ENCODE results near the gene KLHL8.
A peak's percentile ranks its signal among the peaks of the same experiment; 100 is the strongest.

Gene KLHL8

DNA sequence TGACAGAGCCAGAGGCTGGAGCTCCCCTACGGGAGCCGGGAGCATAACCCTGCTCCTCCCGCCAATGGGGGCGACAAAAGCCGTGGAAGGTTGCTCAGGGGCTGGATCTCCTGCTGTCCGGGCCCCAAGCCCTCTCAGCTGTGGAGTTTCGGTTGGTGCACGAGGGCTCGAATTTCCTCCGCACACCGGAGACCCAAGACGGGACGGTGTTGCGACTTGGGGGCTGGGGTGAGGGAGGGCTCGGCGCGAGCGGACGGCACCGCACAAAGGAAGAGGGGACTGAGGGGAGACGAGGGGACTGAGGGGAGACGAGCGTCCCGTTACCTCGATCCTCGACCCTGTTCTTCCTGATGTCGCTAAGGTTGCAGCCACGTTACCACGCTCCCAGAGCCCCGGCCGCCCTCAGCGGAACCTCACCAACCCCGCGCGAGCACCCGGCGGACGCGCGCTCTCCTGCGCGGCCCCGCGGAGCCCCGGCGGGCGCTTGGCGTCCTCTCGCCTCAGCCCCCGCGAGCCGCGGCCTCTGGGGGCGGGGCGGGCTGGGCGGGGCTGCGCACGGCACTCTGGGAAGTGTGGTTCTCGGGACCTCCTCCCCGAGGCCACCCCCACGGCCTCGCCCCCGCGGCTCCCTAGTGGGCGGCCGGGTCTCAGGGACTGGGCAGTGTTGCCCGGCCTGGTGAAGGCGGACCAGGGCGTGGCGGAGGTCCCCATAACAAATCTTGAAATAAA is at the start of gene KLHL8:
Gene KLHL8 (minus strand): TSS at position 525 of the 729 bp plus-strand sequence. CDS start 25,079 bp downstream, outside the sequence.
- peak; percentile 75 to 90 (median 86) for DNase-seq

DNA sequence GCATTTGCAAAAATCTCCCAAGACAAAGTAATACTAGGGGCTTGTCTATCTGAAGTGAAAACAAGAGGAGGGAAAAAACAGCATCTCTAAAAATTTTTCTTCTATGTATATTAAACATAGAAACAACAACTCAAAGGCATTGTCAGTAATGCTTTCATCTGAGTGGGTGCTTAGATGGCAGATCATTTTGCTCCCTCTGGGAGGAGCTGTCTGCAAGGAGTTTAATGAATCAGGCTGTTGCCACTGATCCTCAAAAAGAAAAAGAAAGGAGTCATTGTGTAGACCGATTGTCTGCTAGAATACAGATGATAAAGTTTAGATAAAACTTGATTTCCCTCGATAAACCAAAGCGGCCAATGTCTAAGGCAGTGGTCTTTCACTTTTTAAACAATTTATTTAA is 49.7 kb upstream of the KLHL8 start:
- peak in 1 of 6 experiments; percentile 3 for DNase-seq

DNA sequence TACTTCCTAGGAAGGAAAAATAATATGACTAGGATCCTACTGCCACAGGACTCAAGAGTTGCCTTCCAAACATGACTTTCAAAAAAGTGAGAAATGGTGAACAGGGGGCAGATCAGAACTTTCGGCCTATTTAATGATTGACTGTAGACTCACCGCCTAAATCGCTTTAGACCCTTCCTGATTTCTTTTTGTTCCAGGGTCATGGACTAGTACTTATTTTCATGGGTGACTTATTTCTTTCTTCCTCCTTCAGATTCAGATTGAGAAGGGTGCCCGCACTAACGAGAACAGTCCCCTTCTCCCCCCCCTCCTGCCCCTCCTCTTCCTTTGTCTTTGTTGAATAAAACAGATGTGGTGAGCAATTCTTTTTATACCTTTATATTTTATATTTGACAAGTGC is 48.0 kb upstream of the KLHL8 start:
- no peak for DNase-seq

GRCh38 chr4:87266986-87267385 is 46.6 kb upstream of the KLHL8 start:
- no peak for DNase-seq

- no peak for DNase-seq
Measured at GRCh38 chr4:87262886-87263285, 42.5 kb upstream of the KLHL8 start.

DNA sequence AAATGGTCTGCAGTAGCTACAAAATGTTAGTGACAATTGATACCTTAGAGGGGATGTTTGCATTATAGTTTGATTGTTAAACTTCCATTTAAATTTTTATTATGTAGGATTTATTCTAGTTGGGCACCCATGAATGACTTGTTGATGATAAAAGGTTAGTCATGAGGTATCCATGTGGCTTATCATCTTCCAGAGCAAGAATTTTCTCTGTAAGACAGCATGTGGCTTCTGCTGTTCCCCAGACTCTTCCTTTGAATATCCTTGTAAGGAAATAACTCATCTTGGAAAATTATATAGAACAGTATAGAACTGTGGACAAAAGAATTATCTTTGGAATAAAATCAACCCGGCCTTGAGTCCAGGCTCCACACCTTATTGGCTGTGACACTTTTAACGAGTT is 40.1 kb upstream of the KLHL8 start:
- no peak for DNase-seq

GRCh38 chr4:87258677-87259076 is 38.3 kb upstream of the KLHL8 start:
- DNase-seq, result no peak

- no peak for DNase-seq
Measured at GRCh38 chr4:87257523-87257922, 37.1 kb upstream of the KLHL8 start.

DNA sequence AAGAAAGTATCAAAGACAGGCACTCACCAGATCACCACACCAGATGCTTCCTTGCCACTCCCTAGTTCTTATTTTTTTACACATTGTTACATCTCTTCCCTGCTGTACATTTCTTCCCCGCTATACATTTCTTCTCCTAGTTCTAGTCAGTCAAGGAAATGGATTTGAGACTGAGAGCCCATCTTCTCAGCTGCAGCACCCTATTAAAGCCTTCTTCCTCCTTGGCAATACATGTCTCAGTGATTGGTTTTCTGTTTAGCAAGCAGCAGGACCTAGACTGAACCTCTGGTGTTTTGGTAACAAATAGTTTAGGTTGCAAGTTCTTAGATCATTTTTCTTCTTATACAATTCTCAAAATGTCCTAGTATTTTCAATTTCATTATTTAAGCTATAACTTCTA is 35.3 kb upstream of the KLHL8 start:
- no peak for DNase-seq

DNA sequence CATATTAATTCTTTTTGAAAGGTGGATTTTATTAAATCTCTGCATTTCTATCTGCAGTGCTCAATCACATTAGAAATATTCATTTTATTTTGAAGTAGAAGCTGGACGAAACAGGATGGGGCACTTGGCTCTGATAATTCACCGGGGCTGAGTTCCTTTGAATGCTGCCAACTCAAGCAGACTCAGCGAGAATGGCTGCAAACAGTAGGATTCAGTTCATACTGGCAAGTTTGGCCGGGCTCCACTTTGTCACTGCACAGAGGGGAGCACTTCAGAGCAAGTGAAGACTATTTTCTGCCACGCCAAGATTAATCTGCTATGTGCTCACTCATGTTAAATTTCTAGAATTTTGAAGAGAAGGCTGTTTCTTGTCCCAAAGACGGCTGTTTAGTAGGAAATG is 30.7 kb upstream of the KLHL8 start:
- DNase-seq, result no peak

GRCh38 chr4:87250294-87250693 is 29.9 kb upstream of the KLHL8 start:
- DNase-seq, result no peak

GRCh38 chr4:87249332-87250019 is 29.1 kb upstream of the KLHL8 start:
- DNase-seq, result no peak

GRCh38 chr4:87243426-87244053 is 23.1 kb upstream of the KLHL8 start:
- DNase-seq, result no peak

- DNase-seq, result no peak
Measured at GRCh38 chr4:87241336-87241735, 20.9 kb upstream of the KLHL8 start.

DNA sequence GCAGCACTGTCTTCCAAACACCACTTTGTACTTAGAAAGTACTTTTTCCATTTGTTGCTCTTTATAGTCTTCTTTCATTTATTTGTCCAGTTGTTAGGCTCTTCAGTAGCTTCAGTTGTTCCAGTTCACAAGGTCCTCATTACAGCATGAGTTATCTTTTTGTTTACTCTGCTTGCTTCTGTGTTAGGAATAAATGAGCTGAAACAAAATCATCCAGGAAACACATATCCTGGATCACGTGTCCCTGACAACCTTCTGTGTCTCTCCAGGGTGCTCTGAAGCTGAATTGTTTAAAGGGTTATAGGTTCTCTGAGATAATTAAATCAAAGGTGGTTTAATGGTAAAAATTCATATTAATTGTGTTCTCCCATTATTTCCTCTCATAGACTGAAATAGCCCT is 19.9 kb upstream of the KLHL8 start:
- no peak for DNase-seq

DNA sequence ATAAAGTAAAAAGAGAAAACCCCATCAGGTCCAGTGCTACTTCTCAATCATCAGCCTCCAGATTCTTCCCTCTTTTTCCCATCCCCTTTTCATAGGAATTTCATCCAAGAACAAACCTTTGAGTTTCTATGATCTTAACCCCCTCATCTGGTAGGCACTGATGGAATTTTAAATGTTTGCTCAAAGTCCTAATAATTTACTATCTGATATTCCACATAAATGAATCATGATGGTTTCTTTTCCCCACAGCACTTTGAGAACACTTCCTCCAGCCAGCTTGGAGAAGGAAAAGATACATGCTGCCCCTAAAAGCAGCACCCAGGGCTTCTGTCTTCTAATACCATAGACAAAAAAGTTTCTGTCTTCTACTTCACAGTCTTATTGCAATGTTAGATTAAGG is 19.4 kb upstream of the KLHL8 start:
- no peak for DNase-seq

GRCh38 chr4:87239194-87239593 is 18.8 kb upstream of the KLHL8 start:
- no peak for DNase-seq

DNA sequence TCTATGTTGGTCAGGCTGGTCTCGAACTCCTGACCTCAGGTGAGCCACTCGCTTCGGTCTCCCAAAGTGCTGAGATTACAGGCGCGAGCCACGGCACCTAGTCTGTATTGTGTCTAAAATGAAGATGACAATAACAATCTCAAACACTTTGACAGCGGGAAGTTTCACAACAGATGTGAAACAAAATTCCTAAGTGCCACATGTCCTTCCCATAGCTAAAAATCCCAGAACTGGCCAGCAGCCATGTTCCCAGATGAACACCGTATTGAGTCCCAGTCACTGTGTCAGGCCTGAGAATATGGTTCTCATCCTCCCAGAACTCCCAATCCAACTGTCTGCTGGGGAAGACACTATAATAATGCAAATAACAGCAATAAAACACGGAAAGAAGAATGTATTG is 16.4 kb upstream of the KLHL8 start:
- no peak for DNase-seq

DNA sequence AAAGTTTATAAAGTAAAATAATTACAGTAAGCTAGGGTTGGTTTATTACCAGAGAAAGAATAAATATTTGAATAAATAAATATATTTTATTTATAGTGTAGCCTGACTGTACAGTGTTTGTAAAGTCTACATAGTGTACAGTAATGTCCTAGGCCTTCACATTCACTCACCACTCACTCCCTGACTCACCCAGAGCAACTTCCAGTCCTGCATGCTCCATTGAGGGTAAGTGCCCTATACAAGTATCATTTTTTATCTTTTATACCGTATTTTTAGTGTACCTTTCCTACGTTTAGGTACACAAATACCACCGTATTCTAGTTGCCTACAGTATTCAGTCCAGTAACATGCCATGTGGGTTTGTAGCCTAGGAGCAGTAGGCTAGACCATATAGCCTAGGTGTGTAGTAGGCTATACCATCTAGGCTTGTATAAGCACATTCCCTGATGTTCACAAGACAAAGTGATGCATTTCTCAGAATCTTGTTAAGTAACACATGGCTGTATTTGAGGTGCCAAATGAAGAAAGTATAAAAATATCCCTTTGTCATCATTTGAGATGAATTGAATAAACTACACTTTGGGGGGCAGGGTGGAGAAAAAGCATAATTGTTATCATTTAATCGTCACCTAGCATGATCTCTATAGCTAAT is 14.7 kb upstream of the KLHL8 start:
- no peak for DNase-seq

DNA sequence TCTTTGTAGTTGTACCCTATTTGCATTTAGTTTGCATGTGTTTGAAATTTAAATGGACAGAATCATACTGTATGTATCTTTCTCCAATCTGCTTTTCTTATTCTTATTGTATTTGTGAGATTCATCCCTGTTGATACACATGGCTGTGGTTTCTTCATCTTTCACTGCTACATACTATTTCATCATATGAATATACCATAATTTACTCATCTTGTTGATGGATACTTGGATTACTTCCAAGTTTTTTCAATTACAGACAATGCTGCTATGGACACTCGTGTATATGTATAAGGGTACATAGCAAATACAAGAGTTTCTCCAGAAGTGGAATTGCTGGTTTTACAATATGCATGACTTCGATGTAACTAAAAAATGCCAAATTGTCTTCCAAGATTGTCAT is 11.8 kb upstream of the KLHL8 start:
- no peak for DNase-seq

DNA sequence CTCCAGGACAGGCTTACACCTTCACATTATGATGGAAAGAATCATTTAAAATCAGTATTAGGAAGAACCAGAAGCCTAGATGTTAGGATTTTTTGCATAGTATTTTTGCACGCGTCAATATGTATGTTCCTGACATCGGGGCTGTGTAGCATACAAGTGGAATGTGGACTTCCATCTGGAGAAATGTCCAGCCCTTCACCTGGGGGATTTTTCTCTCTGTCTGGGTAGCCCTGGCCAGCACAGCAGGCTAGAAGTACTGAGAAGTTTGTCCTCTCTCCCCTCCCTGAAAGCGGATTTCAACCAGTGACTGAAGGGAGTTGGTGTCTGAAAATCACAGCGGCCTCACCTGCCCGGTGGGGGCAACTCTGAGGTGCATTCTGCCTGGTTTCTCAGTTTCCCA is 10.4 kb upstream of the KLHL8 start:
- DNase-seq, result no peak

DNA sequence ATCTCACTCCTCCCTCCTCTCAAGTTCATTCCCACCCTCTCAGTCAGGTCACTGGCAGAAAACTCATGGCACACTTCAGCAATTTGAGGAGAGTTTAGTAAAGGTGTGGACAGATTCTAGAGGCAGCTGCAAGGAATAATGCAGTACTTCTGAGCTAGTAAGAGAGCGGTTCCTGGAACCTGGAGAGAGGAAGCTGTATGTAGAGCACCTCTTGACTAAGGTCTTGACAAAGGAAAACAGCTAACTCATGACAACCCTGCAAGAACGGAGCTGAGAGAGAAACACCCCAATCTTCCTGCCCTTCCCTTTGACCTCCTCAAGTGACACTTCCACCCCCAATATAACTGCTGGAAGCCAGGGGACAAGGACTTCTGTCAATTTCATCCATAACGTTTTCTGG is 9.6 kb upstream of the KLHL8 start:
- DNase-seq, result no peak

DNA sequence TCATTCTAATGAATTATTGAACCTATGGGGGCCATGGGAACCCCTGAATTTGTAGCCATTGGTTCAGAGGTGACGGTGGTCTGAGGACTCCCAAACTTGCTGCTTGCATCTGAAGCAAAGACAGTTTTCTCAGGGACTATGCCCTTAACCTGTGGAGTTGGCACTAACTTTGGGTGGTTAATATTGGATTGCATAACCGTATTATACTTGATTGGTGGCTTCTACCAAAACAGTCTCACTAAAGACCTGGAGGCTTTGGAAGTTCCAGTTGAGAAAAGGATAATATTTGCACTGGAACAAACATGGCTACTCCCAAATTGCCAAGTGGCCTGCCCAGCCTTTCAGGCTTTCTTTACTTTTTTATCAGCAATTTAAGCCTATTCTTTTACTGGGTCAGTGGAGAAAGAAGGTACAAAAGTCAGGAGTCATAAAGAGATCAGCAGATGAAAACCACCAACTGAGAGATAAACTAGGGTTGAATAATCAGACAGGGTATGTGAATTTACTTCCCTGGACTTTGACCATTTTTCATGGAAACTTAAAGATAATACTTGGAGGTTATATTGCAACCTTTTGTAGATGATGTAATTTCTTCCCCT is 7.9 kb upstream of the KLHL8 start:
- no peak for DNase-seq

Data from stimulated activated naive CD4-positive, alpha-beta T cell (primary cell).